ENCODE data around the gene C1D. TPM values are rescaled to one million over a fixed set of nuclear protein-coding genes. Genes with fewer than 3 reads are reported as not detected.
"Not testable (repeated sequence)": the region's sequence is repeated elsewhere in the genome, so short reads cannot be mapped to it uniquely, and the experiment has no call there.

The C1D gene
- total and polyA plus RNA-seq, 2 donors (not counting 1 experiment from before 2014, with no cell fraction given): 8.4 to 24.8 TPM

DNA sequence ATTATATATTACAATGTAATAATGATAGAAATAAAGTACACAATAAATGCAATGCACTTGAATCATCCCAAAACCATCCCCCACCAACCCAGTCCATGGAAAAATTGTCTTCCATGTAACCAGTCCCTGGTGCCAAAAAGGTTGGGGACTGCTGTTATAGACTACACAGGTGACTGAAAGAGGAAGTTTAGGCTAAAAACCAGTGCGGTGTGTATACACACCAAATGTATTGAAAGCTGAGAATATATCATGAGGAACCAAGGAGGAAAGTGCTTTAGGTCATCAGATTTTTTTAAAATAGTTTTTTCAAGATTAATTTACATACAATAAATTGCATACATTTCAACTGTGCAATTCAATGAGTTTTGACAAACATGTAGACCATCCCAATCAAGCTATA, 20.5 kb upstream of the C1D start:
- TF ChIP-seq EZH2 (IDR thresholded peaks at IDR 0.05; ENCODE audit: borderline replicate concordance, insufficient read depth, low read depth, low read length, poor library complexity, severe bottlenecking): no peak
- TF ChIP-seq, protein P1, sequence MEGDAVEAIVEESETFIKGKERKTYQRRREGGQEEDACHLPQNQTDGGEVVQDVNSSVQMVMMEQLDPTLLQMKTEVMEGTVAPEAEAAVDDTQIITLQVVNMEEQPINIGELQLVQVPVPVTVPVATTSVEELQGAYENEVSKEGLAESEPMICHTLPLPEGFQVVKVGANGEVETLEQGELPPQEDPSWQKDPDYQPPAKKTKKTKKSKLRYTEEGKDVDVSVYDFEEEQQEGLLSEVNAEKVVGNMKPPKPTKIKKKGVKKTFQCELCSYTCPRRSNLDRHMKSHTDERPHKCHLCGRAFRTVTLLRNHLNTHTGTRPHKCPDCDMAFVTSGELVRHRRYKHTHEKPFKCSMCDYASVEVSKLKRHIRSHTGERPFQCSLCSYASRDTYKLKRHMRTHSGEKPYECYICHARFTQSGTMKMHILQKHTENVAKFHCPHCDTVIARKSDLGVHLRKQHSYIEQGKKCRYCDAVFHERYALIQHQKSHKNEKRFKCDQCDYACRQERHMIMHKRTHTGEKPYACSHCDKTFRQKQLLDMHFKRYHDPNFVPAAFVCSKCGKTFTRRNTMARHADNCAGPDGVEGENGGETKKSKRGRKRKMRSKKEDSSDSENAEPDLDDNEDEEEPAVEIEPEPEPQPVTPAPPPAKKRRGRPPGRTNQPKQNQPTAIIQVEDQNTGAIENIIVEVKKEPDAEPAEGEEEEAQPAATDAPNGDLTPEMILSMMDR (IDR thresholded peaks at IDR 0.05): no peak
- H3K4me2 ChIP-seq (replicated peaks; ENCODE audit: low read depth, low read length, poor library complexity, severe bottlenecking): no peak overlapping the region
- H3K4me3 ChIP-seq (ENCODE audit: control extremely low read depth in 1 of 5, extremely low read depth in 1 of 5, insufficient read depth in 1 of 5, low read depth in 2 of 5, low read length in 4 of 5): no peak overlapping the region
- no peak overlapping the region for H3K27ac Mint-ChIP-seq
- no peaks in the 10 kb centered on the region for H3K27me3 Mint-ChIP-seq
- H3K9ac ChIP-seq (ENCODE audit: low read length): no peak overlapping the region
- ChIA-PET CTCF (no interaction called here), POLR2A (no interaction called here)
- peaks cover 3% of the 10 kb centered on the region for H3K4me1 Mint-ChIP-seq
- no peak overlapping the region for H2AFZ ChIP-seq (ENCODE audit: insufficient read depth, low read depth, low read length, poor library complexity, severe bottlenecking)
- no peaks in the 10 kb centered on the region for H3K9me3 Mint-ChIP-seq (ENCODE audit: insufficient read depth)
- H4K20me1 ChIP-seq (ENCODE audit: control insufficient read depth, insufficient read depth, low read length, poor library complexity, severe bottlenecking): no peaks in the 10 kb centered on the region
- intact Hi-C loops (cut with micrococcal nuclease): no loop called here
- H3K27ac ChIP-seq (ENCODE audit: low read length in 2 of 2): no peak overlapping the region
- no peaks in the 10 kb centered on the region for H3K79me2 ChIP-seq (ENCODE audit: control insufficient read depth, insufficient read depth, low read length)
- no peak for DNase-seq
- no peaks in the 10 kb centered on the region for H3K36me3 ChIP-seq (replicated peaks in 1 of 2; ENCODE audit: control extremely low read depth in 1 of 2, control insufficient read depth in 1 of 2, extremely low read depth in 1 of 2, insufficient read depth in 2 of 2, low read length in 1 of 2)
- H3K4me3 Mint-ChIP-seq: no peak overlapping the region
- WGBS (ENCODE audit: insufficient coverage): no CpG with 5 or more reads among the region's 1 CpG
- no peak for ATAC-seq (ENCODE audit: low read depth)
- H3K27me3 ChIP-seq (replicated peaks in 1 of 4; ENCODE audit: control extremely low read depth in 1 of 4, control insufficient read depth in 3 of 4, insufficient read depth in 4 of 4, low read length in 3 of 4): no peaks in the 10 kb centered on the region
- peaks cover 0 to 1% (median 0%) of the 10 kb centered on the region in 3 donors for H3K9me3 ChIP-seq (ENCODE audit: control extremely low read depth in 1 of 3, control insufficient read depth in 2 of 3, insufficient read depth in 1 of 3, low read length in 2 of 3)
- no peaks in the 10 kb centered on the region for H3K4me1 ChIP-seq (ENCODE audit: control insufficient read depth in 2 of 2, insufficient read depth in 2 of 2, low read length in 2 of 2)

DNA sequence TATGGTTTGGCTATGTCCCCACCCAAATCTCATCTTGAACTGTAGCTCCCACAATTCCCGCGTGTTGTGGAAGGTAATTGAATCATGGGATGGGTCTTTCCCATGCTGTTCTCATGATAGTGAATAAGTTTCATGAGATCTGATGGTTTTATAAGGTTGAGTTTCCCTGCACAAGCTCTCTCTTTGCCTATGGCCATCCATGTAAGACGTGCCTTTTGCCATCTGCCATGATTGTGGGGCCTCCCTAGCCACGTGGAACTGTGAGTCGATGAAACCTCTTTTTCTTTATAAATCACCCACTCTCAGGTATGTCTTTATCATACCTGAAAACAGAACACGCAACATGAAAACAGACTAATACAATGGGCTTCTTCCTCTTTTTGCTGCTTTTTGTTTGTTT, 11.2 kb upstream of the C1D start:
- DNase-seq (no peak), ATAC-seq (ENCODE audit: low read depth) (no peak)
- H3K79me2 ChIP-seq (ENCODE audit: control insufficient read depth, insufficient read depth, low read length): no peaks in the 10 kb centered on the region
- H3K4me1 ChIP-seq (ENCODE audit: control insufficient read depth in 2 of 2, insufficient read depth in 2 of 2, low read length in 2 of 2): no peaks in the 10 kb centered on the region
- POLR2A ChIA-PET: no interaction called here
- H3K4me3 Mint-ChIP-seq: no peak overlapping the region
- TF ChIP-seq, protein P1 (IDR thresholded peaks at IDR 0.05): no peak
- no peak for TF ChIP-seq EZH2 (IDR thresholded peaks at IDR 0.05; ENCODE audit: borderline replicate concordance, insufficient read depth, low read depth, low read length, poor library complexity, severe bottlenecking)
- H3K27me3 ChIP-seq (replicated peaks in 1 of 4; ENCODE audit: control extremely low read depth in 1 of 4, control insufficient read depth in 3 of 4, insufficient read depth in 4 of 4, low read length in 3 of 4): no peaks in the 10 kb centered on the region
- H4K20me1 ChIP-seq (ENCODE audit: control insufficient read depth, insufficient read depth, low read length, poor library complexity, severe bottlenecking): no peaks in the 10 kb centered on the region
- 100% methylated on average over 3 of the region's 6 CpGs for WGBS (ENCODE audit: insufficient coverage)
- H3K9ac ChIP-seq (ENCODE audit: low read length): no peak overlapping the region
- no peak overlapping the region for H3K27ac Mint-ChIP-seq
- no peaks in the 10 kb centered on the region for H3K27me3 Mint-ChIP-seq
- no peaks in the 10 kb centered on the region for H3K9me3 Mint-ChIP-seq (ENCODE audit: insufficient read depth)
- intact Hi-C loops (cut with micrococcal nuclease): no loop called here
- H3K4me1 Mint-ChIP-seq: no peaks in the 10 kb centered on the region
- H3K4me2 ChIP-seq (replicated peaks; ENCODE audit: low read depth, low read length, poor library complexity, severe bottlenecking): no peak overlapping the region
- H3K9me3 ChIP-seq (ENCODE audit: control extremely low read depth in 1 of 3, control insufficient read depth in 2 of 3, insufficient read depth in 1 of 3, low read length in 2 of 3): no peaks in the 10 kb centered on the region
- H3K36me3 ChIP-seq (replicated peaks in 1 of 2; ENCODE audit: control extremely low read depth in 1 of 2, control insufficient read depth in 1 of 2, extremely low read depth in 1 of 2, insufficient read depth in 2 of 2, low read length in 1 of 2): no peaks in the 10 kb centered on the region
- no peak overlapping the region for H2AFZ ChIP-seq (ENCODE audit: insufficient read depth, low read depth, low read length, poor library complexity, severe bottlenecking)
- no peak overlapping the region for H3K27ac ChIP-seq (ENCODE audit: low read length in 2 of 2)
- CTCF ChIA-PET: no interaction called here
- no peak overlapping the region for H3K4me3 ChIP-seq (ENCODE audit: control extremely low read depth in 1 of 5, extremely low read depth in 1 of 5, insufficient read depth in 1 of 5, low read depth in 2 of 5, low read length in 4 of 5)

DNA sequence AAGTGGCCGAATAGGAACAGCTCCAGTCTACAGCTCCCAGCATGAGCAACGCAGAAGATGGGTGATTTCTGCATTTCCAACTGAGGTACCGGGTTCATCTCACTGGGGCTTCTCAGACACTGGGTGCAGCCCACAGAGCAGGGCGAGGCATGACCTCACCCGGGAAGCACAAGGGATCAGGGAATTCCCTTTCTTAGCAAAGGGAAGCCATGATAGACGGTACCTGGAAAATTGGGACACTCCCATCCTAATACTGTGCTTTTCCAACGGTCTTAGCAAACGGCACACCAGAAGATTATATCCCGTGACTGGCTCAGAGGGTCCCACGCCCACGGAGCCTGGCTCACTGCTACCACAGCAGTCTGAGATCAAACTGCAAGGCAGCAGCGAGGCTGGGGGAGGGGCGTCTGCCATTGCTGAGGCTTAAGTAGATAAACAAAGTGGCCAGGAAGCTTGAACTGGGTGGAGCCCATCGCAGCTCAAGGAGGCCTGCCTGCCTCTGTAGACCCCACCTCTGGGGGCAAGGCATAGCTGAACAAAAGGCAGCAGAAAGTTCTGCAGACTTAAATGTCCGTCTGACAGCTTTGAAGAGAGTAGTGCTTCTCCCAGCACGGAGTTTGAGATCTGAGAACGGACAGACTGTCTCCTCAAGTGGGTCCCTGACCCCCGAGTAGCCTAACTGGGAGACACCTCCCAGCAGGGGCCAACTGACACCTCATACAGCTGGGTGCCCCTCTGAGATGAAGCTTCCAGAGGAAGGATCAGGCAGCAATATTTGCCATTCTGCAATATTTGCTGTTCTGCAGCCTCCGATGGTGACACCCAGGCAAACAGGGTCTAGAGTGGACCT, 1.2 kb upstream of the C1D start:
- Histone ChIP-seq H3K4me1 (ENCODE audit: control insufficient read depth in 2 of 2, insufficient read depth in 2 of 2, low read length in 2 of 2) (peaks cover 20 to 24% of the 10 kb centered on the region in 2 donors), H2AFZ (ENCODE audit: insufficient read depth, low read depth, low read length, poor library complexity, severe bottlenecking) (peak overlapping the region; percentile 93), H3K79me2 (ENCODE audit: control insufficient read depth, insufficient read depth, low read length) (peaks cover 42% of the 10 kb centered on the region), H3K4me3 (ENCODE audit: control extremely low read depth in 1 of 5, extremely low read depth in 1 of 5, insufficient read depth in 1 of 5, low read depth in 2 of 5, low read length in 4 of 5) (peak overlapping the region in 1 of 5 experiments; percentile 87)
- ATAC-seq (ENCODE audit: low read depth); H3K27ac ChIP-seq (ENCODE audit: low read length in 2 of 2); H3K36me3 ChIP-seq (replicated peaks in 1 of 2; ENCODE audit: control extremely low read depth in 1 of 2, control insufficient read depth in 1 of 2, extremely low read depth in 1 of 2, insufficient read depth in 2 of 2, low read length in 1 of 2); H4K20me1 ChIP-seq (ENCODE audit: control insufficient read depth, insufficient read depth, low read length, poor library complexity, severe bottlenecking); POLR2A ChIA-PET; H3K27ac Mint-ChIP-seq; H3K9ac ChIP-seq (ENCODE audit: low read length); DNase-seq; H3K9me3 Mint-ChIP-seq (ENCODE audit: insufficient read depth); H3K27me3 ChIP-seq (replicated peaks in 1 of 4; ENCODE audit: control extremely low read depth in 1 of 4, control insufficient read depth in 3 of 4, insufficient read depth in 4 of 4, low read length in 3 of 4); H3K9me3 ChIP-seq (ENCODE audit: control extremely low read depth in 1 of 3, control insufficient read depth in 2 of 3, insufficient read depth in 1 of 3, low read length in 2 of 3); H3K4me2 ChIP-seq (replicated peaks; ENCODE audit: low read depth, low read length, poor library complexity, severe bottlenecking); H3K27me3 Mint-ChIP-seq: not testable (repeated sequence)
- intact Hi-C loops (cut with micrococcal nuclease): loop anchor here (1.0 to 2.0 kb wide), 2 partner anchors 58 to 189 kb away; partner anchors contain the start of gene PPP3R1
- Mint-ChIP-seq H3K4me3 (peak overlapping the region; percentile 26), H3K4me1 (peaks cover 28% of the 10 kb centered on the region)
- WGBS (ENCODE audit: insufficient coverage): 94% methylated on average over 19 of the region's 19 CpGs
- CTCF ChIA-PET: interaction anchor here (1.2 to 2.2 kb wide), 3 partner anchors 11 to 59 kb away, joined by 4 to 16 read pairs (median 4); no protein-coding TSS in a partner anchor
